ENCODE measurements around the gene DNAH9. TPM values are rescaled to one million over a fixed set of nuclear protein-coding genes. Genes with fewer than 3 reads are reported as not detected.

DNAH9 gene
- total and polyA plus RNA-seq, 2 donors from 2014 or later: 3.7 to 6.9 TPM

DNA sequence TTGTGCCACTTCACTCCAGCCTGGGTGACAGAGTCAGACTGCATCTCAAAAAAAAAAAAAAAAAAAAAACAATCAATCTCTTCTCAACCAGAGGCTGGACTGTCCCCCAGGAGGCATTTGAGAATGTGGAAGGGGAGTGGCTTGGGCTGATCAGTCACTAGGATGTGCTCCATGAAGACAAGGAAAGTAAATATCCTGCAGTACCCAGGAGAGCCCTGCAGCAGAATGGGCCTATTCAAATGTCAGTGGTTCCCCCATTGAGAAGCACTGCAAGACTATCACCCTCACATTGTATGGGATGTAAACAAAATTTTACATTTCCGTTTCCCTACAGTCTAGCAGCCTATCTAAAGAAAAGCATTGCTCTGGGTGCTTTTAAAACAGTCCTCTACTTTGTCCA is 70.3 kb downstream of the DNAH9 start:
- Histone ChIP-seq H3K27ac (ENCODE audit: low read depth in 2 of 2, low read length in 2 of 2) (no peak overlapping the region), H3K36me3 (ENCODE audit: control insufficient read depth in 2 of 3, insufficient read depth in 3 of 3, low read length in 3 of 3) (no peaks in the 10 kb centered on the region), H3K4me3 (ENCODE audit: low read length in 3 of 3) (no peak overlapping the region), H3K4me1 (ENCODE audit: control insufficient read depth in 2 of 3, insufficient read depth in 2 of 3, low read depth in 1 of 3, low read length in 3 of 3) (no peaks in the 10 kb centered on the region), H3K9me3 (ENCODE audit: control insufficient read depth in 2 of 3, insufficient read depth in 1 of 3, low read length in 3 of 3) (peaks cover 0 to 2% (median 0%) of the 10 kb centered on the region in 3 donors), H3K9ac (ENCODE audit: low read length in 3 of 3) (no peak overlapping the region), H3K27me3 (ENCODE audit: control insufficient read depth, insufficient read depth, low read length) (no peaks in the 10 kb centered on the region)
- DNase-seq (no peak), FAIRE-seq (no peak)
- intact Hi-C loops (cut with DNase I): no loop called here
- TF ChIP-seq, protein P1, sequence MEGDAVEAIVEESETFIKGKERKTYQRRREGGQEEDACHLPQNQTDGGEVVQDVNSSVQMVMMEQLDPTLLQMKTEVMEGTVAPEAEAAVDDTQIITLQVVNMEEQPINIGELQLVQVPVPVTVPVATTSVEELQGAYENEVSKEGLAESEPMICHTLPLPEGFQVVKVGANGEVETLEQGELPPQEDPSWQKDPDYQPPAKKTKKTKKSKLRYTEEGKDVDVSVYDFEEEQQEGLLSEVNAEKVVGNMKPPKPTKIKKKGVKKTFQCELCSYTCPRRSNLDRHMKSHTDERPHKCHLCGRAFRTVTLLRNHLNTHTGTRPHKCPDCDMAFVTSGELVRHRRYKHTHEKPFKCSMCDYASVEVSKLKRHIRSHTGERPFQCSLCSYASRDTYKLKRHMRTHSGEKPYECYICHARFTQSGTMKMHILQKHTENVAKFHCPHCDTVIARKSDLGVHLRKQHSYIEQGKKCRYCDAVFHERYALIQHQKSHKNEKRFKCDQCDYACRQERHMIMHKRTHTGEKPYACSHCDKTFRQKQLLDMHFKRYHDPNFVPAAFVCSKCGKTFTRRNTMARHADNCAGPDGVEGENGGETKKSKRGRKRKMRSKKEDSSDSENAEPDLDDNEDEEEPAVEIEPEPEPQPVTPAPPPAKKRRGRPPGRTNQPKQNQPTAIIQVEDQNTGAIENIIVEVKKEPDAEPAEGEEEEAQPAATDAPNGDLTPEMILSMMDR (IDR thresholded peaks at IDR 0.05; ENCODE audit: borderline replicate concordance, extremely low read depth, insufficient read depth): no peak

GRCh38 chr17:11671126-11671525 is 72.9 kb downstream of the DNAH9 start:
- DNase-seq (no peak), FAIRE-seq (no peak)
- H3K4me1 ChIP-seq (ENCODE audit: control insufficient read depth in 2 of 3, insufficient read depth in 2 of 3, low read depth in 1 of 3, low read length in 3 of 3): no peaks in the 10 kb centered on the region
- no peak overlapping the region for H3K9ac ChIP-seq (ENCODE audit: low read length in 3 of 3)
- no peak overlapping the region for H3K27ac ChIP-seq (ENCODE audit: low read depth in 2 of 2, low read length in 2 of 2)
- H3K27me3 ChIP-seq (ENCODE audit: control insufficient read depth, insufficient read depth, low read length): no peaks in the 10 kb centered on the region
- no peak overlapping the region for H3K4me3 ChIP-seq (ENCODE audit: low read length in 3 of 3)
- TF ChIP-seq, protein P1 (IDR thresholded peaks at IDR 0.05; ENCODE audit: borderline replicate concordance, extremely low read depth, insufficient read depth): no peak
- peaks cover 0 to 2% (median 0%) of the 10 kb centered on the region in 3 donors for H3K9me3 ChIP-seq (ENCODE audit: control insufficient read depth in 2 of 3, insufficient read depth in 1 of 3, low read length in 3 of 3)
- intact Hi-C loops (cut with DNase I): no loop called here
- no peaks in the 10 kb centered on the region for H3K36me3 ChIP-seq (ENCODE audit: control insufficient read depth in 2 of 3, insufficient read depth in 3 of 3, low read length in 3 of 3)

- Histone ChIP-seq H3K27me3 (ENCODE audit: control insufficient read depth, insufficient read depth, low read length) (no peaks in the 10 kb centered on the region), H3K27ac (ENCODE audit: low read depth in 2 of 2, low read length in 2 of 2) (no peak overlapping the region), H3K4me3 (ENCODE audit: low read length in 3 of 3) (no peak overlapping the region), H3K9ac (ENCODE audit: low read length in 3 of 3) (no peak overlapping the region), H3K4me1 (ENCODE audit: control insufficient read depth in 2 of 3, insufficient read depth in 2 of 3, low read depth in 1 of 3, low read length in 3 of 3) (no peaks in the 10 kb centered on the region), H3K9me3 (ENCODE audit: control insufficient read depth in 2 of 3, insufficient read depth in 1 of 3, low read length in 3 of 3) (no peaks in the 10 kb centered on the region), H3K36me3 (ENCODE audit: control insufficient read depth in 2 of 3, insufficient read depth in 3 of 3, low read length in 3 of 3) (no peaks in the 10 kb centered on the region)
- peak in 1 of 5 donors; percentile 3 for DNase-seq
- FAIRE-seq: no peak
- TF ChIP-seq, protein P1 (IDR thresholded peaks at IDR 0.05; ENCODE audit: borderline replicate concordance, extremely low read depth, insufficient read depth): no peak
- intact Hi-C loops (cut with DNase I): no loop called here
Measured at GRCh38 chr17:11682646-11683045, 84.4 kb downstream of the DNAH9 start.

- no peak overlapping the region for H3K4me3 ChIP-seq (ENCODE audit: low read length in 3 of 3)
- no peak for FAIRE-seq
- peak in 2 of 5 donors; percentile 4 to 7 for DNase-seq
- no peak overlapping the region for H3K9ac ChIP-seq (ENCODE audit: low read length in 3 of 3)
- no peak overlapping the region for H3K27ac ChIP-seq (ENCODE audit: low read depth in 2 of 2, low read length in 2 of 2)
- H3K9me3 ChIP-seq (ENCODE audit: control insufficient read depth in 2 of 3, insufficient read depth in 1 of 3, low read length in 3 of 3): no peaks in the 10 kb centered on the region
- intact Hi-C loops (cut with DNase I): no loop called here
- TF ChIP-seq, protein P1 (IDR thresholded peaks at IDR 0.05; ENCODE audit: borderline replicate concordance, extremely low read depth, insufficient read depth): no peak
- H3K36me3 ChIP-seq (ENCODE audit: control insufficient read depth in 2 of 3, insufficient read depth in 3 of 3, low read length in 3 of 3): no peaks in the 10 kb centered on the region
- no peaks in the 10 kb centered on the region for H3K27me3 ChIP-seq (ENCODE audit: control insufficient read depth, insufficient read depth, low read length)
- H3K4me1 ChIP-seq (ENCODE audit: control insufficient read depth in 2 of 3, insufficient read depth in 2 of 3, low read depth in 1 of 3, low read length in 3 of 3): no peaks in the 10 kb centered on the region
Measured at GRCh38 chr17:11690681-11691080, 92.4 kb downstream of the DNAH9 start.
